Body of pancreas (tissue), 4 donors: ENCODE results near the gene TMEM167A.

Experiments used
- CTCF ChIP-seq, 7 experiments: fragments of 450-650 bp in 4 of 7; fragments of 200-600 bp in 3 of 7; sonication (generic) in 3 of 7; IDR thresholded peaks; one replicate each; pipeline ENCODE4 v1.5.1; 2016 to 2019; ENCODE audit warnings: antibody characterized with exemption in 7 of 7
- POLR2A ChIP-seq, 3 donors: fragments of 450-650 bp; IDR thresholded peaks; one replicate each; pipeline ENCODE4 v1.6.1; 2016; ENCODE audit warnings: antibody characterized with exemption in 3 of 3, mild to moderate bottlenecking in 2 of 3

- TF ChIP-seq CTCF (IDR thresholded peaks at IDR 0.05) (no peak), POLR2A (IDR thresholded peaks at IDR 0.05) (no peak)
These were observed 41.8 kb upstream of the TMEM167A start for GRCh38 chr5:83118976-83119375.
